Esophagus squamous epithelium (tissue), 5 donors: ENCODE results near the gene SLC25A34. TPM values are rescaled to one million over a fixed set of nuclear protein-coding genes. Genes with fewer than 3 reads are reported as not detected.

Experiments
- DNase-seq: peaks from one replicate; lab custom pipeline; 2025; lab: John Stamatoyannopoulos, UW
- H3K27ac ChIP-seq, 4 donors: fragments of 200-600 bp; sonication (generic); one replicate each; pipeline ENCODE4 v1.5.1; 2016 to 2019; ENCODE audit warnings: mild to moderate bottlenecking in 1 of 4
- H3K27me3 ChIP-seq, 4 donors: fragments of 200-600 bp; sonication (generic); 1 replicate in 3 of 4; 2 replicates in 1 of 4; pipeline versions ENCODE4 v1.5.1 to v1.6.0; 2017 to 2021; ENCODE audit warnings: antibody characterized with exemption in 1 of 4
- H3K36me3 ChIP-seq, 3 donors: fragments of 200-600 bp; sonication (generic); one replicate each; pipeline ENCODE4 v1.5.1; 2016 to 2019
- H3K4me1 ChIP-seq, 3 donors: fragments of 200-600 bp; sonication (generic); one replicate each; pipeline ENCODE4 v1.5.1; 2017 to 2019
- H3K4me3 ChIP-seq, 4 donors: fragments of 200-600 bp; sonication (generic); 1 replicate in 3 of 4; 2 replicates in 1 of 4; pipeline ENCODE4 v1.5.1; 2016 to 2019; ENCODE audit warnings: mild to moderate bottlenecking in 2 of 4, moderate library complexity in 1 of 4
- H3K9me3 ChIP-seq, 3 donors: fragments of 200-600 bp; sonication (generic); one replicate each; pipeline ENCODE4 v1.5.1; 2016 to 2019
- POLR2A ChIP-seq, 4 donors: fragments of 450-650 bp; IDR thresholded peaks; one replicate each; pipeline ENCODE4 v1.6.1; 2017; ENCODE audit warnings: antibody characterized with exemption in 4 of 4, mild to moderate bottlenecking in 4 of 4, moderate library complexity in 3 of 4
- WGBS, 2 donors: methylation state at CpG; one replicate each; pipeline ENCODE4 v1.1.5; 2018; 5-methylcytosine and 5-hydroxymethylcytosine counted together
- intact Hi-C: fragments of 100-400 bp; cut with DNase I; formaldehyde crosslinking; loops from one replicate; pipeline ENCODE4 v1.15.0; 2022
- total RNA-seq, 4 donors: library from RNA; depleted of rRNA; stranded (reverse); fragments of >200 nt; gene quantifications; one replicate each; pipeline ENCODE4 v1.1.0, GENCODE V29; 2016
- TF ChIP-seq, protein P1 (sequence below), 6 experiments: fragments of 450-650 bp in 4 of 6; fragments of 200-600 bp in 2 of 6; sonication (generic) in 2 of 6; IDR thresholded peaks; one replicate each; pipeline ENCODE4 v1.5.1; 2016 to 2019; ENCODE audit warnings: antibody characterized with exemption in 6 of 6, mild to moderate bottlenecking in 4 of 6, moderate library complexity in 4 of 6
- donor health status: DM: yes; HTN: yes; CAD: no.

Gene SLC25A34
- total RNA-seq, 4 donors from 2014 or later: 0.44 to 1.1 (median 0.83) TPM

DNA sequence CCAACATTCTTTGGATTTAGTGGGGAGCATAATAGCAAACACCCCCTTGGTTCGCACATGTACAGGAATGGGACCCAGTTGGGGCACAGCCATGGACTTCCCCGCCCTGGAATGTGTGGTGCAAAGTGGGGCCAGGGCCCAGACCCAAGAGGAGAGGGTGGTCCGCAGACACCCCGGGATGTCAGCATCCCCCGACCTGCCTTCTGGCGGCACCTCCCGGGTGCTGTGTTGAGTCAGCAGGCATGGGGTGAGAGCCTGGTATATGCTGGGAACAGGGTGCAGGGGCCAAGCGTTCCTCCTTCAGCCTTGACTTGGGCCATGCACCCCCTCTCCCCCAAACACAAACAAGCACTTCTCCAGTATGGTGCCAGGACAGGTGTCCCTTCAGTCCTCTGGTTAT lies 49.6 kb downstream of the SLC25A34 start:
- Histone ChIP-seq H3K9me3 (no peaks in the 10 kb centered on the region), H3K36me3 (peaks cover 0 to 42% (median 0%) of the 10 kb centered on the region in 3 donors), H3K4me1 (peaks cover 10 to 34% (median 12%) of the 10 kb centered on the region in 3 donors), H3K27ac (peak overlapping the region in 1 of 4 donors; percentile 5), H3K27me3 (no peaks in the 10 kb centered on the region), H3K4me3 (no peak overlapping the region)
- intact Hi-C loops: no loop called here
- WGBS, 2 donors: 86 to 92% methylated on average over 6 to 8 of the region's 8 CpGs
- no peak for DNase-seq
- TF ChIP-seq POLR2A (IDR thresholded peaks at IDR 0.05): no peak
- TF ChIP-seq, protein P1, sequence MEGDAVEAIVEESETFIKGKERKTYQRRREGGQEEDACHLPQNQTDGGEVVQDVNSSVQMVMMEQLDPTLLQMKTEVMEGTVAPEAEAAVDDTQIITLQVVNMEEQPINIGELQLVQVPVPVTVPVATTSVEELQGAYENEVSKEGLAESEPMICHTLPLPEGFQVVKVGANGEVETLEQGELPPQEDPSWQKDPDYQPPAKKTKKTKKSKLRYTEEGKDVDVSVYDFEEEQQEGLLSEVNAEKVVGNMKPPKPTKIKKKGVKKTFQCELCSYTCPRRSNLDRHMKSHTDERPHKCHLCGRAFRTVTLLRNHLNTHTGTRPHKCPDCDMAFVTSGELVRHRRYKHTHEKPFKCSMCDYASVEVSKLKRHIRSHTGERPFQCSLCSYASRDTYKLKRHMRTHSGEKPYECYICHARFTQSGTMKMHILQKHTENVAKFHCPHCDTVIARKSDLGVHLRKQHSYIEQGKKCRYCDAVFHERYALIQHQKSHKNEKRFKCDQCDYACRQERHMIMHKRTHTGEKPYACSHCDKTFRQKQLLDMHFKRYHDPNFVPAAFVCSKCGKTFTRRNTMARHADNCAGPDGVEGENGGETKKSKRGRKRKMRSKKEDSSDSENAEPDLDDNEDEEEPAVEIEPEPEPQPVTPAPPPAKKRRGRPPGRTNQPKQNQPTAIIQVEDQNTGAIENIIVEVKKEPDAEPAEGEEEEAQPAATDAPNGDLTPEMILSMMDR (IDR thresholded peaks at IDR 0.05): no peak

DNA sequence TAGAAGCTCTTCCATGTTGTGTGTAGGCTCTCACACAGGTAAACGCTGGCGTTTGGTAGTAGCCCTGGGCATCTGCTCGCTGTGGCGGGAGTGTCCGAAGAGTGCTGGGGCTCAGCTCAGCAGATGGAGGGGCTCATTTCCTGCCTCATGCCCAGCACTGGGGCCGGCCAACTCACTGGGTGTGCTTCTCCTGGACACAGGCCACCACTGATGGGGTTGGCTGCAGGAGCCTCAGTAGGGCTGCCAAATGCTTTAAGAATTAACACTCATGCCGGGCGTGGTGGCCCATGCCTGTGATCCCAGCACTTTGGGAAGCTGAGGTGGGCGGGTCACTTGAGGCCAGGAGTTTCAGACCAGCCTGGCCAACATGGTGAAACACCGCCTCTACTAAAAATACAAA lies 50.5 kb downstream of the SLC25A34 start:
- 40 to 50% methylated on average over 2 to 5 of the region's 10 CpGs for WGBS, 2 donors
- Histone ChIP-seq H3K36me3 (peaks cover 0 to 34% (median 0%) of the 10 kb centered on the region in 3 donors), H3K27me3 (no peaks in the 10 kb centered on the region), H3K9me3 (no peaks in the 10 kb centered on the region), H3K4me3 (no peak overlapping the region), H3K27ac (peak overlapping the region; percentile 15 to 34 (median 27)), H3K4me1 (peaks cover 10 to 28% (median 12%) of the 10 kb centered on the region in 3 donors)
- TF ChIP-seq POLR2A (IDR thresholded peaks at IDR 0.05): no peak
- TF ChIP-seq, protein P1 (IDR thresholded peaks at IDR 0.05): no peak
- intact Hi-C loops: no loop called here
- DNase-seq: no peak

DNA sequence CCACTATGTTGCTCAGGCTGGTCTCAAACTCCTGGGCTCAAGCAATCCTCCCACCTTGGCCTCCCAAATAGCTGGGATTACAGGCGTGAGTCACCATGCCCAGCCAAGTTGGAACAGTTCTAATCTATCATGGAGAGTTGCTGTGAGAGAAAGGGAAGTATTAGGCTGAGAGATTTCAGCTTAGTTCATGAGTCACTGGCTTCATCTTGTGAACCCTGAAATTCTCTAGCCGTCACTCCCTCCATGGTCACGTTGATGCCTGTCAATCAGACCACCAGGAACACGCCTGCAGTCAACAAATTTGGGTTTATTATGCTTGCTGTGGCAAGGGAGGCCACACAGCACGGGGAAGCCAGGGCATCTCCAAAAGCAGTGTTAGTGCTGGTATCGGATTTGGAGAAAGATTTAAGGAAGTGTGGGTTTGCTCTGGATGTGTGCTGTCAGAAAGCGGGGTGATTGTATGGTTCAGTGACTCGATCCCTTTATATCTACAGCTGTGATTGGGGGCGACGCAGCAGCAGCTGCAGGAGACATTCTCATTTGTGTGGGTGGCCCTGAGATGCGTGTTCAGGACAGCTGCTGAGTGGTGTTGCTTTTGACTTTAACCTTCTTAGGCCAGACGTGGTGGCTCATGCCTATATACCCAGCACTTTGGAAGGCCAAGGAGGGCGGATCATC lies 52.7 kb downstream of the SLC25A34 start:
- Histone ChIP-seq H3K4me3 (no peak overlapping the region), H3K4me1 (peaks cover 12 to 48% (median 13%) of the 10 kb centered on the region in 3 donors), H3K9me3 (no peaks in the 10 kb centered on the region), H3K36me3 (peaks cover 0 to 20% (median 0%) of the 10 kb centered on the region in 3 donors), H3K27ac (peak overlapping the region; percentile 35 to 62 (median 45)), H3K27me3 (no peaks in the 10 kb centered on the region)
- 44 to 56% methylated on average over 9 to 12 of the region's 13 CpGs for WGBS, 2 donors
- intact Hi-C loops: no loop called here
- DNase-seq: no peak
- TF ChIP-seq, protein P1 (IDR thresholded peaks at IDR 0.05): no peak
- no peak for TF ChIP-seq POLR2A (IDR thresholded peaks at IDR 0.05)

Other genes starting within 250 kb of the SLC25A34 start
- gene CASP9, start 212.0 kb upstream of the SLC25A34 start, total RNA-seq: 10 to 100 TPM in 3 of 4 donors, 1 to 10 TPM in 1; 8.8 to 22.6 (median 15.5) TPM
- gene DNAJC16, start 209.4 kb upstream of the SLC25A34 start, total RNA-seq: 10 to 100 TPM in 3 of 4 donors, 1 to 10 TPM in 1; 10.0 to 20.9 (median 14.2) TPM
- 1 to 10 TPM in 1 of 4 donors, under 1 TPM in 3; 0.27 to 1.7 (median 0.59) TPM for gene AGMAT, start 151.2 kb upstream of the SLC25A34 start, total RNA-seq
- 10 to 100 TPM; 20.6 to 62.9 (median 48.3) TPM for gene DDI2, start 118.8 kb upstream of the SLC25A34 start, total RNA-seq
- gene PLEKHM2, start 51.9 kb upstream of the SLC25A34 start, total RNA-seq: 10 to 100 TPM; 34.6 to 57.9 (median 42.4) TPM
- not detected for gene TMEM82, start 6.2 kb downstream of the SLC25A34 start, total RNA-seq
- gene FBLIM1, start 22.5 kb downstream of the SLC25A34 start, total RNA-seq: 10 to 100 TPM; 28.2 to 46.0 (median 29.4) TPM
- gene UQCRHL, start 71.4 kb downstream of the SLC25A34 start, total RNA-seq: 1 to 10 TPM in 1 of 4 donors, under 1 TPM in 3; 0.64 to 1.8 (median 0.78) TPM
- 10 to 100 TPM; 22.4 to 36.0 (median 30.5) TPM for gene SPEN, start 111.4 kb downstream of the SLC25A34 start, total RNA-seq
- gene ZBTB17, start 239.8 kb downstream of the SLC25A34 start, total RNA-seq: 10 to 100 TPM; 19.1 to 33.1 (median 26.8) TPM